HG02588 (cell line): ENCODE data around the gene PRSS8.

ENCODE experiments used
- ATAC-seq: cut with Tn5 transposase; IDR thresholded peaks from one replicate; pipeline ENCODE4 v1.9.1; 2021; ENCODE audit warnings: mild to moderate bottlenecking, moderate library complexity; ENCODE audit not compliant: unreplicated experiment

Gene PRSS8

GRCh38 chr16:31083981-31084380 lies 51.5 kb downstream of the PRSS8 start:
- ATAC-seq, result no peak

GRCh38 chr16:31083556-31083955 lies 52.0 kb downstream of the PRSS8 start:
- no peak for ATAC-seq

GRCh38 chr16:31083081-31083480 lies 52.4 kb downstream of the PRSS8 start:
- no peak for ATAC-seq

- ATAC-seq, result no peak
Measured at GRCh38 chr16:31082368-31083045, 53.0 kb downstream of the PRSS8 start.
